Stomach (tissue), 9 donors: ENCODE measurements around the gene CBR3. TPM values are rescaled to one million over a fixed set of nuclear protein-coding genes. Genes with fewer than 3 reads are reported as not detected.

ENCODE experiments used
- DNase-seq, 2 donors: peaks; one replicate each; pipeline versions ENCODE4 v3.0.0 to v3.0.0-alpha.2; 2013 to 2019
- H3K27ac ChIP-seq, 5 donors: fragments of 200-600 bp in 4 of 5; sonication (generic) in 4 of 5; one replicate each; pipeline ENCODE4 v1.5.1; 2013 to 2019; ENCODE audit warnings: mild to moderate bottlenecking in 1 of 5, moderate library complexity in 1 of 5
- H3K27me3 ChIP-seq, 3 donors: fragments of 200-600 bp; sonication (generic); one replicate each; pipeline ENCODE4 v1.5.1; 2017 to 2019; ENCODE audit warnings: mixed run types in 1 of 3
- H3K36me3 ChIP-seq, 4 donors: fragments of 200-600 bp; sonication (generic); 1 replicate in 3 of 4; 2 replicates in 1 of 4; pipeline ENCODE4 v1.5.1; 2016 to 2019
- H3K4me1 ChIP-seq, 4 donors: fragments of 200-600 bp; sonication (generic); one replicate each; pipeline ENCODE4 v1.5.1; 2016 to 2019
- H3K4me3 ChIP-seq, 4 donors: fragments of 200-600 bp; sonication (generic) in 3 of 4; one replicate each; pipeline ENCODE4 v1.5.1; 2016 to 2019; ENCODE audit warnings: mild to moderate bottlenecking in 1 of 4
- H3K9me3 ChIP-seq, 4 donors: fragments of 200-600 bp; sonication (generic); one replicate each; pipeline ENCODE4 v1.5.1; 2016 to 2019
- CTCF ChIP-seq, 7 experiments: fragments of 450-650 bp in 4 of 7; fragments of 200-600 bp in 3 of 7; sonication (generic) in 3 of 7; IDR thresholded peaks; one replicate each; pipeline ENCODE4 v1.5.1; 2016 to 2019; ENCODE audit warnings: antibody characterized with exemption in 7 of 7, control low read depth in 2 of 7, mild to moderate bottlenecking in 1 of 7
- EP300 ChIP-seq: sonication (generic); formaldehyde crosslinking; IDR thresholded peaks from one replicate; pipeline ENCODE4 v1.6.1; 2017; ENCODE audit warnings: antibody characterized with exemption
- POLR2A ChIP-seq, 4 donors: fragments of 450-650 bp; IDR thresholded peaks; one replicate each; pipeline ENCODE4 v1.6.1; 2016; ENCODE audit warnings: antibody characterized with exemption in 4 of 4, control low read depth in 2 of 4, mild to moderate bottlenecking in 1 of 4, moderate library complexity in 1 of 4
- POLR2AphosphoS5 ChIP-seq, 3 donors: sonication (generic); formaldehyde crosslinking; IDR thresholded peaks; one replicate each; pipeline ENCODE4 v1.6.1; 2016; ENCODE audit warnings: antibody characterized with exemption in 3 of 3
- WGBS, 5 donors: extraction: QIAGEN DNeasy Blood & Tissue Kit in 3 of 5; methylation state at CpG; one replicate each; pipeline versions ENCODE4 v1.1.5 to v1.1.7; 2013 to 2018; 5-methylcytosine and 5-hydroxymethylcytosine counted together
- intact Hi-C: fragments of 100-400 bp; cut with DNase I; formaldehyde crosslinking; loops from one replicate; pipeline ENCODE4 v1.15.1; 2023; ENCODE audit warnings: low total_unique reads
- polyA plus RNA-seq, 3 donors: library from polyadenylated mRNA; stranded (reverse); fragments of 200-250 nt; gene quantifications; one replicate each; pipeline ENCODE4 v1.2.3, GENCODE V29; 2013
- total RNA-seq, 5 donors: library from RNA; depleted of rRNA; stranded (reverse); fragments of >200 nt; gene quantifications; one replicate each; pipeline versions ENCODE4 v1.1.0 to v1.2.3, GENCODE V29; 2014 to 2016
- donor health status: healthy with polysubstance abuse.
- donor health status: Bipolar disorder and iron deficiency.
- donor health status: healthy.

Gene CBR3
- total and polyA plus RNA-seq, 8 donors: 1.1 to 32.8 (median 5.5) TPM; not detected in 2

DNA sequence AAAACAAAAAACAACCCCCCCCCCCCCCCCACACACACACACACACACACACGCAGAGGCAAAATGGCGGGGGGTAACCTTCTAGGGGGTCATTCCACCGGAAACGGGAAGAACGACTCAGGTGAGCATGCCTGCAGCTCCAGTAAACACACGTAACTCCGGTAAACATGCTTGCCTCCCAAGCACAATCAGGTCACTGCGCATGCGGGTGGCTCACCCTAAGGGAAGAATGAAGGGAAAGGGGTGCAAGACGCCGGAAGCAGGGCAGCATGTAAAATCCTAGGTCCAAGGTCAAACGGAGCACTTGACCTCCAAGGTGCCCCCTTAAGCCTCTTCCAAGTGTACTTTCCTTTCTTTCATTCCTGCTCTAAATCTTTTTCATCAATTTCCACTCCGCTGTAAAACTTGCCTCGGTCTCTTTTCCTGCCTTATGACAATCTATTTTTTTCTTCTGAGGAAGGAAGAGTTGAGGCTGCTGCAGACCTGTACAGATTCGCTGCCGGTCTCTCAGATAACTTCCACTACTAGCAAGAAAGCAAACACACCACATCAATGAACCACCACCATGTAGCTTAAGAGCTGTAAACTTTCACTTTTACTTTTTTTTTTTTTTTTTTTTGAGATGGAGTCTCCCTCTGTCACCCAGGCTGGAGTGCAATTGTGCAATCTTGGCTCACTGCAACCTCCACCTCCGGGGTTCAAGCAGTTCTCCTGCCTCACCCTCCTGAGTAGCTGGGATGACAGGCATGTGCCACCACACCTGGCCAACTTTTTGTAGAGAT lies 21.0 kb upstream of the CBR3 start:
- WGBS, 5 donors: 17 to 42% (median 29%) methylated on average over 17 of the region's 17 CpGs
- H3K36me3 ChIP-seq: no peaks in the 10 kb centered on the region
- H3K27ac ChIP-seq: peak overlapping the region; percentile 25 to 80 (median 77)
- peak overlapping the region; percentile 5 to 50 (median 40) for H3K4me3 ChIP-seq
- H3K27me3 ChIP-seq: no peaks in the 10 kb centered on the region
- DNase-seq: peak; percentile 82 to 85
- TF ChIP-seq POLR2AphosphoS5 (IDR thresholded peaks at IDR 0.05): peak in 2 of 3 donors; percentile 53 to 59
- no peak for TF ChIP-seq EP300
- intact Hi-C loops: loop anchor here (5.0 kb wide), 1 partner anchor 52 kb away; the partner anchor contains the start of gene SETD4
- H3K4me1 ChIP-seq: peaks cover 4 to 24% (median 13%) of the 10 kb centered on the region in 4 donors
- no peaks in the 10 kb centered on the region for H3K9me3 ChIP-seq

DNA sequence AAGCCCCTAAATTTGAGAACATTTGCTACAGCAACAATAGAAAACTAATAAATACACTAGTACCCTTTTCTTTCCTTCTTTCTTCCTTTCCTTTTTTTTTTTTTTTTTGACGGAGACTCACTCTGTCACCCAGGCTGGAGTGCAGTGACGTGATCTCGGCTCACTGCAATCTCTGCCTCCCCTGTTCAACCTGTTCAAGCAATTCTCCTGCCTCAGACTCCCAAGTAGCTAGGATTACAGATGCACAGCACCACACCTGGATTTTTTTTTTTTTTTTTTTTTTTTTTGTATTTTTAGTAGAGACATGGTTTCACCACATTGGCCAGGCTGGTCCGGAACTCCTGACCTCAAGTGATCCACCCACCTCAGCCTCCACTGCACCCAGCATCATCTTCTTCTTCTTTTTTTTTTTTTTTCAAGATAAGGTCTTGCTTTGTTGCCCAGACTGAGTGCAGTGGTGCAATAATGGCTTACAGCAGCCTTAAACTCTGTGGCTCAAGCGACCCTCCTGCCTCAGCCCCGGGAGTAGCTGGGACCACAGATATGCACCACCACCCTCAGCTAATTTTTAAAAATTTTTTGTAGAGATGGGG lies 19.6 kb upstream of the CBR3 start:
- Histone ChIP-seq H3K9me3 (no peaks in the 10 kb centered on the region), H3K4me3 (no peak overlapping the region), H3K27ac (peak overlapping the region in 1 of 5 donors; percentile 78), H3K27me3 (no peaks in the 10 kb centered on the region), H3K36me3 (no peaks in the 10 kb centered on the region), H3K4me1 (peaks cover 4 to 24% (median 13%) of the 10 kb centered on the region in 4 donors)
- WGBS, 5 donors: 84 to 89% (median 86%) methylated on average over 6 of the region's 6 CpGs
- DNase-seq: no peak
- intact Hi-C loops: no loop called here
- TF ChIP-seq POLR2AphosphoS5 (IDR thresholded peaks at IDR 0.05): no peak
- no peak for TF ChIP-seq EP300

DNA sequence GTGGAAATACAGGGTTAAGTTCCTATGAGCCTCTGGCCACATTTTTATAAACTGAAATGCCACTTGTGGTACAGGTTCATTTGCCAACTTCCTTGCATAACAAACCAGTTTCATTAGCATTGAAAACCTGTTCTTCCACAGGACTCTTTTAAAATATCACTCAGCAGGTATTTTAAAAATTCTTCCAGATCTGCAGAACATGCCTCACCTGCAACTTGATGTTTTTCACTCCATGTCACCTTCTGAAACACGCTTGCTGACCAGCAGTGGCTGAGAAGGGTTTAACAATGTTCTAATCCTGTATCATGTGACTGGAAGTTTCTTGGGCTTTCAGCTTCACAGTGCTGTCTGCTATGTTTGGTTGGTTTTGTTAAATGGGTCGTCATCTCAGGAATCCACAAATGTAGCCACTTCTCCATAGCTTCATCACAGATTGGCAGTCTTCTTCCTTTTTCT lies 17.6 kb upstream of the CBR3 start:
- WGBS, 5 donors: 68 to 77% (median 72%) methylated on average over 2 of the region's 2 CpGs
- Histone ChIP-seq H3K4me3 (no peak overlapping the region), H3K36me3 (no peaks in the 10 kb centered on the region), H3K9me3 (no peaks in the 10 kb centered on the region), H3K27ac (no peak overlapping the region), H3K4me1 (peaks cover 4 to 24% (median 13%) of the 10 kb centered on the region in 4 donors), H3K27me3 (no peaks in the 10 kb centered on the region)
- no peak for TF ChIP-seq CTCF (IDR thresholded peaks at IDR 0.05)
- no peak for TF ChIP-seq EP300
- TF ChIP-seq POLR2AphosphoS5 (IDR thresholded peaks at IDR 0.05): no peak
- intact Hi-C loops: no loop called here
- DNase-seq: no peak

- WGBS, 5 donors: 70 to 83% (median 81%) methylated on average over 7 of the region's 7 CpGs
- H3K36me3 ChIP-seq: no peaks in the 10 kb centered on the region
- intact Hi-C loops: no loop called here
- peak overlapping the region in 1 of 5 donors; percentile 42 for H3K27ac ChIP-seq
- H3K27me3 ChIP-seq: no peaks in the 10 kb centered on the region
- no peaks in the 10 kb centered on the region for H3K9me3 ChIP-seq
- DNase-seq: peak in 1 of 2 donors; percentile 54
- H3K4me3 ChIP-seq: no peak overlapping the region
- TF ChIP-seq CTCF (IDR thresholded peaks at IDR 0.05): no peak
- no peak for TF ChIP-seq EP300
- no peak for TF ChIP-seq POLR2AphosphoS5 (IDR thresholded peaks at IDR 0.05)
- no peak for TF ChIP-seq POLR2A (IDR thresholded peaks at IDR 0.05)
- H3K4me1 ChIP-seq: peaks cover 0 to 4% (median 3%) of the 10 kb centered on the region in 4 donors
Observed at GRCh38 chr21:36120304-36120888, 14.5 kb upstream of the CBR3 start.

- intact Hi-C loops: no loop called here
- Histone ChIP-seq H3K27ac (no peak overlapping the region), H3K4me3 (no peak overlapping the region), H3K36me3 (no peaks in the 10 kb centered on the region), H3K4me1 (peaks cover 4 to 24% (median 18%) of the 10 kb centered on the region in 4 donors), H3K9me3 (no peaks in the 10 kb centered on the region), H3K27me3 (no peaks in the 10 kb centered on the region)
- WGBS, 5 donors: 35 to 67% (median 43%) methylated on average over 4 of the region's 4 CpGs
- TF ChIP-seq EP300: no peak
- TF ChIP-seq POLR2AphosphoS5 (IDR thresholded peaks at IDR 0.05): no peak
- no peak for TF ChIP-seq POLR2A (IDR thresholded peaks at IDR 0.05)
- TF ChIP-seq CTCF (IDR thresholded peaks at IDR 0.05): peak in 2 of 7 experiments; percentile 37 to 42
- DNase-seq: no peak
Observed at GRCh38 chr21:36122977-36123376, 11.9 kb upstream of the CBR3 start.
